Lower leg skin (tissue), 4 donors: Measurements from ENCODE around the gene NPB. TPM values are rescaled to one million over a fixed set of nuclear protein-coding genes. Genes with fewer than 3 reads are reported as not detected.
A peak's percentile ranks its signal among the peaks of the same experiment; 100 is the strongest.

Source experiments
- DNase-seq, 2 donors: peaks; one replicate each; pipeline ENCODE4 v3.0.0-alpha.2; 2019; ENCODE audit warnings: low spot score in 2 of 2
- H3K4me3 ChIP-seq: fragments of 200-600 bp; sonication (generic); 2 replicates; pipeline ENCODE4 v1.5.1; 2017; ENCODE audit warnings: mild to moderate bottlenecking, low read depth; ENCODE audit not compliant: poor library complexity, severe bottlenecking
- POLR2A ChIP-seq, 2 donors: fragments of 450-650 bp; IDR thresholded peaks; one replicate each; pipeline ENCODE4 v1.6.1; 2016 to 2017; ENCODE audit warnings: antibody characterized with exemption in 2 of 2, mild to moderate bottlenecking in 1 of 2, moderate library complexity in 1 of 2
- whole genome bisulfite sequencing, 2 donors: methylation state at CpG; one replicate each; pipeline ENCODE4 v1.1.5; 2018; 5-methylcytosine and 5-hydroxymethylcytosine counted together
- intact Hi-C: fragments of 100-400 bp; cut with DNase I; formaldehyde crosslinking; loops from one replicate; pipeline ENCODE4 v1.15.0; 2023; ENCODE audit warnings: low total_unique reads
- total RNA-seq, 4 donors: library from RNA; depleted of rRNA; stranded (reverse); fragments of >200 nt; gene quantifications; one replicate each; pipeline ENCODE4 v1.1.0, GENCODE V29; 2016
- TF ChIP-seq, protein P1 (sequence below), 3 donors: fragments of 450-650 bp; IDR thresholded peaks; one replicate each; pipeline ENCODE4 v1.5.1; 2016; ENCODE audit warnings: antibody characterized with exemption in 3 of 3, mild to moderate bottlenecking in 3 of 3, moderate library complexity in 2 of 3

The NPB gene
- total RNA-seq, 4 donors from 2014 or later, result 0.71 to 3.3 (median 2.0) TPM; not detected in 1

DNA sequence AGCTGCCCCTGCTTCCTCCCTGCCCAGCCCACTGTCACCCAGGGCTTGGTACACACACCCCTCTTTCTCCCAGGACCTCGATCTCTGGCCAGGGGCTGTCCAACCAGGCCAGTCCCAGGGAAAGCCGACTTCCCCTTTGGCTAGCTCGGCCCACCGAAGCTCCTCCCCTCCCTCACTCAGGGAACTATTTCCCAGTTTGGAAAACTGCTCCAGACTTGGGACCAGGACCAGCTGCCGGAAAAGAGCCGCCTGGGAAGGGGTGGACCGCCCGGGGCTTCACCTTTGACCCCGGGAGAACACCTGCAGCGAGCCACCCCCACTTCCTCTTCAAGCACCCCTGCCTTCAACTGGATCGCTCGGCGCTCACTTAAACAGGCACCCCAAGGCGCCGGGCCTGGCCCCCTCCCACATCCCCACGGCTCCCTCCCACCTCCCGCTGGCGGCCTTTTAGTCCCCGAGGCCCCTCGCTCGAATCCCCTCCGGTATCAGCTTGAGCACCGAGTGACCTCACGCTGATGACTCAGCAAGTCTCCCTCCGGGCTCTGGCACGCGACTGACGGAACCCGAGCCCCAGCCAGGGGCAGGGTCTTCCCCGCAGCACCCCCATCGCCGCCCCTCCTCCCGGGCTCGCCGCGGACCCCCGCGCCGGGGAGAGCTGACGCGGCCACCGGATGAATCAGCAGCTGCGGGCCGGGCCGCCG, 24.6 kb downstream of the NPB start:
- DNase-seq, result peak; percentile 65 to 95
- 1% methylated on average over 34 to 45 of the region's 46 CpGs for WGBS, 2 donors
- peak overlapping the region; percentile 81 for H3K4me3 ChIP-seq
- intact Hi-C loops, result no loop called here
- TF ChIP-seq POLR2A (IDR thresholded peaks at IDR 0.05), result no peak
- TF ChIP-seq, protein P1, sequence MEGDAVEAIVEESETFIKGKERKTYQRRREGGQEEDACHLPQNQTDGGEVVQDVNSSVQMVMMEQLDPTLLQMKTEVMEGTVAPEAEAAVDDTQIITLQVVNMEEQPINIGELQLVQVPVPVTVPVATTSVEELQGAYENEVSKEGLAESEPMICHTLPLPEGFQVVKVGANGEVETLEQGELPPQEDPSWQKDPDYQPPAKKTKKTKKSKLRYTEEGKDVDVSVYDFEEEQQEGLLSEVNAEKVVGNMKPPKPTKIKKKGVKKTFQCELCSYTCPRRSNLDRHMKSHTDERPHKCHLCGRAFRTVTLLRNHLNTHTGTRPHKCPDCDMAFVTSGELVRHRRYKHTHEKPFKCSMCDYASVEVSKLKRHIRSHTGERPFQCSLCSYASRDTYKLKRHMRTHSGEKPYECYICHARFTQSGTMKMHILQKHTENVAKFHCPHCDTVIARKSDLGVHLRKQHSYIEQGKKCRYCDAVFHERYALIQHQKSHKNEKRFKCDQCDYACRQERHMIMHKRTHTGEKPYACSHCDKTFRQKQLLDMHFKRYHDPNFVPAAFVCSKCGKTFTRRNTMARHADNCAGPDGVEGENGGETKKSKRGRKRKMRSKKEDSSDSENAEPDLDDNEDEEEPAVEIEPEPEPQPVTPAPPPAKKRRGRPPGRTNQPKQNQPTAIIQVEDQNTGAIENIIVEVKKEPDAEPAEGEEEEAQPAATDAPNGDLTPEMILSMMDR (IDR thresholded peaks at IDR 0.05), result no peak

- DNase-seq, result no peak
- intact Hi-C loops, result no loop called here
- H3K4me3 ChIP-seq, result peak overlapping the region; percentile 81
- 0% methylated on average over 2 of the region's 78 CpGs for WGBS, 2 donors
- TF ChIP-seq, protein P1 (IDR thresholded peaks at IDR 0.05), result no peak
- no peak for TF ChIP-seq POLR2A (IDR thresholded peaks at IDR 0.05)
Observed at GRCh38 chr17:81927152-81927652, 25.2 kb downstream of the NPB start.

DNA sequence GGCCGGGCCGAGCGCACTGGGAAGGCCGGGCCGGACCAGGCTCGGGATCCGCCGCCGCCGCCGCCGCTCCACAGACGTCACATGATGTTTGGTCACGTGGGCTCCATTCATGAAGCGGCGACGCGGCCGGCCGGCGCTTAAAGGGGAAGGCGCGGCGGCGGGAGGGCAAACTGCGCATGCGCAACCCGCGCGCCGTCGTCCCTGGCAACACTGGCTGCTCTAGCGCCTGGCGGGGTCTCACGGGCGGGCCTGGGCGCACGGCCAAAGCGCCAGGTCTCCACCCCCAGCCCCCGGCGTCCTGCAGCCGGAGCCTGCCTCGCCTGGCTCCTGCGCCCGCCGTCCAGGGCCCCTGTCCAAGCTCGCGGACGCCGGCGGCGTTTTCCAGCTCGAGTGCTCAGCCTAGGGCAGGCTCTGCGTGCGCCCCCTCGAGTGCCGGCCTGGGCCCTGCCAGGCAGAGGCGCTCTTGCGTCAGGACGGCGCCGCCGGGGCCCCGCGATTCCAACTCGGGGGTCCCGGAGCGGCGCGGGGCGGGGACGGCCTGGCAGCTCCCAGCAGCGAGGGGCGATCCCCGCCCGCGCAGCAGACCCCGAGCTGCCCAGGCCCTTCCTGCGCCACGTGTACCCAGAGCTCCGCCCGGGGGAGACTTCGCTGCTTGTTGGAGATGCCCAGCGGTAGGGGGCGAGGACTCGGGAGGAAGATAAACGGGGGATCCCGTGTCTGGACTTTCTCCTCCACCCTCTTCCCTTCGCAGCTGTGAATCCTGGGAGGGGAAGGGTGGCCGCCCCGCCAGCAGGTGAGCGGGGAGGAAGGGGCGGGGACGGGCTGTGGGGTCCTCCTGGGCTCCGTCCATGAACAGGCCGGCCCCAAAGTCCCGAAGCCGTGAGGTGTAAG, 25.9 kb downstream of the NPB start, which contains the start of gene MAFG:
Gene MAFG, minus strand, starts transcription at position 83 of the 891 bp plus-strand sequence. CDS start 4,550 bp downstream, outside the sequence.
- TF ChIP-seq POLR2A (IDR thresholded peaks at IDR 0.05), result no peak

GRCh38 chr17:81928544-81929252, 26.7 kb downstream of the NPB start:
- 21 to 28% methylated on average over 21 to 31 of the region's 44 CpGs for WGBS, 2 donors
- DNase-seq, result no peak
- TF ChIP-seq, protein P1 (IDR thresholded peaks at IDR 0.05), result no peak
- TF ChIP-seq POLR2A (IDR thresholded peaks at IDR 0.05), result no peak

More for the DNA sequence above, 25.9 kb downstream of the NPB start, which contains the start of gene MAFG:
- WGBS, 2 donors, result 1 to 2% methylated on average over 25 to 39 of the region's 98 CpGs
- peak; percentile 87 to 98 for DNase-seq
- intact Hi-C loops, result no loop called here
- peak within 1 kb of the TSS; percentile 81 for H3K4me3 ChIP-seq

DNA sequence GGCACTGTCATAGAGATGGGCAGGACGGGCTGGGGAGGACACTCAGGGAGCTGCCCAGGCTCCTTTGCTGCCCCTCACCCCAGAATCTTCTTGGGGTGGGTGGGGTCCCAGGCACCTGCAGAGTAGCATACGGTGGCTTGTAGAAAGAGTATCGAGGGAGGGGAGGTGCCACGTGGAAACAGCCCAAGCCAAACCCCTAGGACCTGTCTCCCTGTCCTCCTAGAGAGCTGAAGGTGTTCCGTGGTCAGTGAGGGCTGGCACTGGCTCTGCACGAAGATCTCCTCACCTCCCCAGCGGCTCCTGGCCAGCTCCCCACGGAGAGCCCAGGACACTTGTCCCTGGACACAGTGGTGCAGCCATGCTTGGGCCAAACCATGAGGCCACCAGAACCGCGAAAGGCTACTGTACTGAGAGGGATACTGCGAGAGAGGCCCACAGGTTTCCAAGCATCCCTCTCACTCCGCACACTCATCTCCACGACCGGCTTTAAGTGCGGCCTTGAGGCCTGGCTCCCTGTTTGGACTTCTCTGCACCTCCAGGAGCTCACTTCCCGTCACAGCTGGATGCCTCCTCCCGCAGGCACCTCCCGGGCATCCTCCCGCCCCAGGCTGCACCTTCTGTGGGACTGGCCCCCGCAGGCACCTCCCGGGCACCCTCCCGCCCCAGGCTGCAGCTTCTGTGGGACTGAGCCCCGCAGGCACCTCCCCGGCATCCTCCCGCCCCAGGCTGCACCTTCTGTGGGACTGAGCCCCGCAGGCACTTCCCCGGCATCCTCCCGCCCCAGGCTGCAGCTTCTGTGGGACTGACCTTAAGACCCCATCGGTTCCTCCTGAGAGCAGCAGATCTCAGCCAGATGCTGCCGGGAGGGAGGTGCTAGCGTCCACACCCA, 27.5 kb downstream of the NPB start:
- no peak for DNase-seq
- TF ChIP-seq POLR2A (IDR thresholded peaks at IDR 0.05), result no peak
- TF ChIP-seq, protein P1 (IDR thresholded peaks at IDR 0.05), result no peak
- intact Hi-C loops, result no loop called here
- no peak overlapping the region for H3K4me3 ChIP-seq
- WGBS, 2 donors, result 90% methylated on average over 31 of the region's 31 CpGs

More at GRCh38 chr17:81928544-81929252, 26.7 kb downstream of the NPB start:
- peak overlapping the region; percentile 20 for H3K4me3 ChIP-seq
- intact Hi-C loops, result no loop called here
